ENCODE results near the gene GPX4. TPM values are rescaled to one million over a fixed set of nuclear protein-coding genes. Genes with fewer than 3 reads are reported as not detected.
"Not testable (repeated sequence)": the region's sequence is repeated elsewhere in the genome, so short reads cannot be mapped to it uniquely, and the experiment has no call there.

GPX4 gene
- total RNA-seq, 1 donor from 2014 or later, result 205 TPM

GRCh38 chr19:1113986-1114483 lies 10.2 kb downstream of the GPX4 start:
- DNase-seq (ENCODE audit: low read depth), result no peak

GRCh38 chr19:1114728-1115127 lies 10.9 kb downstream of the GPX4 start:
- not testable (repeated sequence) for DNase-seq (ENCODE audit: low read depth)

- DNase-seq (ENCODE audit: low read depth), result no peak
These were observed 12.0 kb downstream of the GPX4 start for GRCh38 chr19:1115646-1116420.

- DNase-seq (ENCODE audit: low read depth), result no peak
These were observed 13.2 kb downstream of the GPX4 start for GRCh38 chr19:1116726-1117581.

- no peak for DNase-seq (ENCODE audit: low read depth)
These were observed 13.9 kb downstream of the GPX4 start for GRCh38 chr19:1117654-1118053.

GRCh38 chr19:1118999-1119398 lies 15.2 kb downstream of the GPX4 start:
- no peak for DNase-seq (ENCODE audit: low read depth)

GRCh38 chr19:1119475-1120217 lies 15.9 kb downstream of the GPX4 start:
- DNase-seq (ENCODE audit: low read depth), result no peak

GRCh38 chr19:1121395-1121794 lies 17.6 kb downstream of the GPX4 start:
- no peak for DNase-seq (ENCODE audit: low read depth)

GRCh38 chr19:1122021-1122971 lies 18.5 kb downstream of the GPX4 start:
- DNase-seq (ENCODE audit: low read depth), result no peak

- peak; percentile 22 for DNase-seq (ENCODE audit: low read depth)
These were observed 19.2 kb downstream of the GPX4 start for GRCh38 chr19:1122972-1123363.

GRCh38 chr19:1123381-1123780 lies 19.6 kb downstream of the GPX4 start:
- no peak for DNase-seq (ENCODE audit: low read depth)

GRCh38 chr19:1123885-1124677 lies 20.3 kb downstream of the GPX4 start:
- no peak for DNase-seq (ENCODE audit: low read depth)

GRCh38 chr19:1125601-1126467 lies 22.0 kb downstream of the GPX4 start:
- peak; percentile 38 for DNase-seq (ENCODE audit: low read depth)

GRCh38 chr19:1126984-1127760 lies 23.4 kb downstream of the GPX4 start:
- DNase-seq (ENCODE audit: low read depth), result no peak

- DNase-seq (ENCODE audit: low read depth), result no peak
These were observed 24.3 kb downstream of the GPX4 start for GRCh38 chr19:1128106-1128505.

GRCh38 chr19:1129084-1129483 lies 25.3 kb downstream of the GPX4 start:
- DNase-seq (ENCODE audit: low read depth), result not testable (repeated sequence)

- DNase-seq (ENCODE audit: low read depth), result no peak
These were observed 25.7 kb downstream of the GPX4 start for GRCh38 chr19:1129535-1129934.

Measured in renal cortical epithelial cell (primary cell).